HCT116 (cell line): ENCODE measurements around the gene CLEC10A. TPM values are rescaled to one million over a fixed set of nuclear protein-coding genes. Genes with fewer than 3 reads are reported as not detected.

Experiments
- ATAC-seq: fragments of 200-7000 bp; cut with Tn5 transposase; 2 replicates; pipeline ENCODE4 v1.9.1; 2020; ENCODE audit warnings: mild to moderate bottlenecking, moderate library complexity
- BruUV-seq: library from RNA; stranded (reverse); fragments of 400-500 nt; replicated peaks from 2 replicates; lab custom pipeline; 2021; lab: Mats Ljungman, UMichigan
- CTCF ChIA-PET: fragments of 300-600 bp; sonication (Branson Sonifier 250); formaldehyde crosslinking; loops from one replicate; lab custom pipeline; 2021; ENCODE audit warnings: antibody characterized with exemption; lab: Charles Lee
- POLR2A ChIA-PET: fragments of 300-600, 350-600 bp; sonication (Branson Sonifier 250); formaldehyde crosslinking; loops from one replicate; lab custom pipeline; 2021; ENCODE audit warnings: antibody characterized with exemption; lab: Charles Lee
- RAD21 ChIA-PET, 2 experiments: fragments of 300-600 bp; sonication (Branson Sonifier 250); formaldehyde crosslinking; loops; one replicate each; lab custom pipeline; 2023; ENCODE audit warnings: low total read pairs in 2 of 2; ENCODE audit not compliant: uncharacterized antibody in 2 of 2, unreplicated experiment in 2 of 2, low non-redundant PET in 1 of 2; lab: Charles Lee
- DNase-seq: peaks from one replicate; pipeline ENCODE4 v3.0.0-alpha.2; 2010; ENCODE audit warnings: low read depth, low spot score
- H2AFZ ChIP-seq: fragments of 200-600 bp; shearing (Covaris generic), sonication (generic); 2 replicates; pipeline ENCODE4 v1.6.1; 2017; ENCODE audit warnings: low read depth, mixed run types, mixed read lengths, antibody characterized with exemption, low read length; ENCODE audit not compliant: poor library complexity, severe bottlenecking
- H3K27ac ChIP-seq: 2 replicates; pipeline ENCODE4 v1.5.1; 2012; ENCODE audit warnings: low read depth, low read length
- H3K27me3 ChIP-seq: fragments of 200-600 bp; sonication (generic); 2 replicates; pipeline ENCODE4 v1.6.1; 2016; ENCODE audit warnings: mixed run types, low read length, mixed read lengths; ENCODE audit not compliant: insufficient read depth
- H3K36me3 ChIP-seq, 2 experiments: fragments of 200-500 bp in 1 of 2; fragments of 200-600 bp in 1 of 2; sonication (Bioruptor generic) in 1 of 2; sonication (generic) in 1 of 2; 2 replicates each; pipeline versions ENCODE4 v1.5.1 to v1.6.1; 2014 to 2016; ENCODE audit warnings: low read length in 2 of 2, inconsistent platforms in 1 of 2, mixed read lengths in 1 of 2, mixed run types in 1 of 2; ENCODE audit not compliant: insufficient read depth in 2 of 2, control insufficient read depth in 1 of 2
- H3K4me1 ChIP-seq, 2 experiments: fragments of 200-600 bp in 1 of 2; sonication (generic) in 1 of 2; 2 replicates each; pipeline versions ENCODE4 v1.5.1 to v1.6.1; 2012 to 2017; ENCODE audit warnings: low read length in 2 of 2, inconsistent platforms in 1 of 2, mild to moderate bottlenecking in 1 of 2, mixed read lengths in 1 of 2, mixed run types in 1 of 2, moderate library complexity in 1 of 2; ENCODE audit not compliant: insufficient read depth in 2 of 2, control insufficient read depth in 1 of 2
- H3K4me2 ChIP-seq: fragments of 200-600 bp; sonication (generic); 2 replicates; pipeline ENCODE4 v1.6.1; 2017; ENCODE audit warnings: mixed run types, low read length, mixed read lengths
- H3K4me3 ChIP-seq, 2 experiments: fragments of 200-600 bp in 1 of 2; sonication (generic) in 1 of 2; replicated peaks in 1 of 2; 2 replicates each; pipeline ENCODE4 v1.5.1; 2011 to 2016; ENCODE audit warnings: low read length in 2 of 2, control low read depth in 1 of 2, low read depth in 1 of 2, mild to moderate bottlenecking in 1 of 2, mixed read lengths in 1 of 2, mixed run types in 1 of 2
- H3K79me2 ChIP-seq: fragments of 200-600 bp; sonication (generic); 2 replicates; pipeline ENCODE4 v1.6.1; 2017; ENCODE audit warnings: mild to moderate bottlenecking, mixed run types, low read length, moderate library complexity, mixed read lengths; ENCODE audit not compliant: insufficient read depth
- H3K9ac ChIP-seq: fragments of 200-600 bp; sonication (generic); 2 replicates; pipeline ENCODE4 v1.6.1; 2016; ENCODE audit warnings: low read length, mixed read lengths
- H3K9me2 ChIP-seq: fragments of 200-600 bp; sonication (generic), shearing (Covaris generic); 2 replicates; pipeline ENCODE4 v1.6.1; 2017; ENCODE audit warnings: mixed run types, mild to moderate bottlenecking, moderate library complexity; ENCODE audit not compliant: insufficient read depth
- H3K9me3 ChIP-seq, 2 experiments: fragments of 200-500 bp in 1 of 2; fragments of 200-600 bp in 1 of 2; sonication (Bioruptor generic) in 1 of 2; sonication (generic) in 1 of 2; 2 replicates each; pipeline ENCODE4 v1.6.1; 2014 to 2017; ENCODE audit warnings: low read length in 2 of 2, mixed read lengths in 2 of 2, inconsistent platforms in 1 of 2, low read depth in 1 of 2, mild to moderate bottlenecking in 1 of 2, mixed run types in 1 of 2, moderate library complexity in 1 of 2; ENCODE audit not compliant: control insufficient read depth in 1 of 2, insufficient read depth in 1 of 2
- H4K20me1 ChIP-seq: fragments of 200-600 bp; sonication (generic), shearing (Covaris generic); 2 replicates; pipeline ENCODE4 v1.6.1; 2017; ENCODE audit warnings: mixed run types, mild to moderate bottlenecking, moderate library complexity; ENCODE audit not compliant: insufficient read depth
- CBX3 ChIP-seq: IDR thresholded peaks from 2 replicates; pipeline ENCODE4 v1.6.1; 2012; ENCODE audit warnings: low read depth
- EGR1 ChIP-seq: IDR thresholded peaks from 2 replicates; pipeline ENCODE4 v1.6.1; 2012; ENCODE audit warnings: low read depth
- ELF1 ChIP-seq: IDR thresholded peaks from 2 replicates; pipeline ENCODE4 v1.6.1; 2012; ENCODE audit warnings: low read depth, borderline replicate concordance
- EZH2 ChIP-seq: fragments of 200-600 bp; sonication (generic); IDR thresholded peaks from 2 replicates; pipeline ENCODE4 v1.6.1; 2017; ENCODE audit warnings: antibody characterized with exemption, mixed run types
- EZH2phosphoT487 ChIP-seq: fragments of 200-600 bp; IDR thresholded peaks from 2 replicates; pipeline ENCODE4 v1.6.1; 2018; ENCODE audit warnings: antibody characterized with exemption, borderline replicate concordance
- FOSL1 ChIP-seq: IDR thresholded peaks from 2 replicates; pipeline ENCODE4 v1.6.1; 2012; ENCODE audit warnings: low read depth
- POLR2A ChIP-seq: IDR thresholded peaks from 2 replicates; pipeline ENCODE4 v1.7.0; 2011; ENCODE audit warnings: borderline replicate concordance; ENCODE audit not compliant: insufficient read depth, insufficient read length; ENCODE audit errors: extremely low read depth
- POLR2AphosphoS5 ChIP-seq: IDR thresholded peaks from 2 replicates; pipeline ENCODE4 v1.6.1; 2011; ENCODE audit warnings: mild to moderate bottlenecking, low read depth, low read length, moderate library complexity
- RAD21 ChIP-seq: IDR thresholded peaks from 2 replicates; pipeline ENCODE4 v1.6.1; 2012; ENCODE audit warnings: low read depth, mild to moderate bottlenecking
- SIN3A ChIP-seq: IDR thresholded peaks from 2 replicates; pipeline ENCODE4 v1.6.1; 2012; ENCODE audit warnings: low read depth
- TCF7L2 ChIP-seq: IDR thresholded peaks from 2 replicates; pipeline ENCODE4 v1.7.0; 2011; ENCODE audit warnings: borderline replicate concordance, inconsistent platforms; ENCODE audit not compliant: insufficient read depth, insufficient read length; ENCODE audit errors: extremely low read depth
- YY1 ChIP-seq: IDR thresholded peaks from 2 replicates; pipeline ENCODE4 v1.6.1; 2011; ENCODE audit warnings: low read length, low read depth, moderate library complexity, mild to moderate bottlenecking; ENCODE audit not compliant: insufficient replicate concordance; ENCODE audit errors: extremely low read depth
- ZFX ChIP-seq: fragments of 450-650 bp; IDR thresholded peaks from 2 replicates; pipeline ENCODE4 v1.6.1; 2017
- ZNF274 ChIP-seq: fragments of 200-500 bp; sonication (Bioruptor generic); IDR thresholded peaks from 2 replicates; pipeline ENCODE4 v1.6.1; 2014; ENCODE audit warnings: mild to moderate bottlenecking, low read depth, low read length, inconsistent platforms
- intact Hi-C: fragments of 100-400 bp; cut with micrococcal nuclease; formaldehyde crosslinking; loops from 2 replicates; pipeline ENCODE4 v1.10.0; 2022
- total RNA-seq: library from RNA; stranded (reverse); gene quantifications from one replicate; pipeline ENCODE4 v1.2.1, GENCODE V29; 2021; ENCODE audit not compliant: unreplicated experiment
- TF ChIP-seq, protein P1 (sequence below): IDR thresholded peaks from 2 replicates; pipeline ENCODE4 v1.6.1; 2012
- TF ChIP-seq, protein P2 (sequence below): IDR thresholded peaks from 2 replicates; pipeline ENCODE4 v1.6.1; 2012
- TF ChIP-seq, protein P3 (sequence below), 3 experiments: fragments of 200-600 bp in 1 of 3; sonication (generic) in 1 of 3; IDR thresholded peaks in 2 of 3; conservative IDR thresholded peaks in 1 of 3; 2 replicates each; pipeline ENCODE4 v1.5.1; 2012 to 2017; ENCODE audit warnings: low read depth in 2 of 3, low read length in 2 of 3, antibody characterized with exemption in 1 of 3, borderline replicate concordance in 1 of 3, control low read depth in 1 of 3, mild to moderate bottlenecking in 1 of 3, mixed read lengths in 1 of 3, mixed run types in 1 of 3, moderate library complexity in 1 of 3; ENCODE audit not compliant: insufficient read depth in 1 of 3
- TF ChIP-seq, protein P4 (sequence below): IDR thresholded peaks from 2 replicates; pipeline ENCODE4 v1.6.1; 2012; ENCODE audit warnings: low read depth

CLEC10A gene
- total RNA-seq, 1 experiment from 2014 or later: not detected

DNA sequence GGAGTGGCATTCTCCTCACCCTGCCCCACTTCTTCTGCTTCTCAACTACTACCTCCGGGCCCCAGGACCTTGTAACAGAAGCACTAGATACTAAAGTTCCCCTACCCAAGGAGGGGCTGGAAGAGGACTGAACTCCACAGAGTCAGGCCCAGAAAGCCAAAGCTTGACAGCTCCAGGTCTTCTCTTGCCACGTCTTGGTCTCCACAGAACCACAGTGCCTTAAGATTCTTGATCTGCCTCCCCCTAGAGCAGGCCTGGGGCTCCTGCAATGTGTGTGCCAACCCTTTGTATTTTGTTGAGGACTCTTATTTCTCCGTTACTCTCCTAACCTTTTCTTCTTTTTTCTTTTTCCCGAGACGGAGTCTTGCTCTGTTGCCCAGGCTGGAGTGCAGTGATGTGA, 40.2 kb downstream of the CLEC10A start:
- ChIA-PET POLR2A (no interaction called here), RAD21 (no interaction called here), CTCF (no interaction called here)
- TF ChIP-seq FOSL1 (no peak), SIN3A (no peak), POLR2AphosphoS5 (no peak), RAD21 (no peak), EZH2phosphoT487 (no peak), CBX3 (no peak), ZFX (no peak), TCF7L2 (no peak), EZH2 (no peak), EGR1 (no peak), YY1 (no peak), POLR2A (no peak), ZNF274 (no peak), ELF1 (no peak)
- TF ChIP-seq, protein P1, sequence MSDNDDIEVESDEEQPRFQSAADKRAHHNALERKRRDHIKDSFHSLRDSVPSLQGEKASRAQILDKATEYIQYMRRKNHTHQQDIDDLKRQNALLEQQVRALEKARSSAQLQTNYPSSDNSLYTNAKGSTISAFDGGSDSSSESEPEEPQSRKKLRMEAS: no peak
- TF ChIP-seq, protein P2, sequence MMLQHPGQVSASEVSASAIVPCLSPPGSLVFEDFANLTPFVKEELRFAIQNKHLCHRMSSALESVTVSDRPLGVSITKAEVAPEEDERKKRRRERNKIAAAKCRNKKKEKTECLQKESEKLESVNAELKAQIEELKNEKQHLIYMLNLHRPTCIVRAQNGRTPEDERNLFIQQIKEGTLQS: no peak
- TF ChIP-seq, protein P3, sequence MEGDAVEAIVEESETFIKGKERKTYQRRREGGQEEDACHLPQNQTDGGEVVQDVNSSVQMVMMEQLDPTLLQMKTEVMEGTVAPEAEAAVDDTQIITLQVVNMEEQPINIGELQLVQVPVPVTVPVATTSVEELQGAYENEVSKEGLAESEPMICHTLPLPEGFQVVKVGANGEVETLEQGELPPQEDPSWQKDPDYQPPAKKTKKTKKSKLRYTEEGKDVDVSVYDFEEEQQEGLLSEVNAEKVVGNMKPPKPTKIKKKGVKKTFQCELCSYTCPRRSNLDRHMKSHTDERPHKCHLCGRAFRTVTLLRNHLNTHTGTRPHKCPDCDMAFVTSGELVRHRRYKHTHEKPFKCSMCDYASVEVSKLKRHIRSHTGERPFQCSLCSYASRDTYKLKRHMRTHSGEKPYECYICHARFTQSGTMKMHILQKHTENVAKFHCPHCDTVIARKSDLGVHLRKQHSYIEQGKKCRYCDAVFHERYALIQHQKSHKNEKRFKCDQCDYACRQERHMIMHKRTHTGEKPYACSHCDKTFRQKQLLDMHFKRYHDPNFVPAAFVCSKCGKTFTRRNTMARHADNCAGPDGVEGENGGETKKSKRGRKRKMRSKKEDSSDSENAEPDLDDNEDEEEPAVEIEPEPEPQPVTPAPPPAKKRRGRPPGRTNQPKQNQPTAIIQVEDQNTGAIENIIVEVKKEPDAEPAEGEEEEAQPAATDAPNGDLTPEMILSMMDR (IDR thresholded peaks at IDR 0.05 in 2 of 3, conservative IDR thresholded peaks at IDR 0.05 in 1 of 3; ENCODE audit: borderline replicate concordance in 1 of 3, insufficient read depth in 1 of 3, low read depth in 2 of 3, low read length in 2 of 3): no peak
- TF ChIP-seq, protein P4, sequence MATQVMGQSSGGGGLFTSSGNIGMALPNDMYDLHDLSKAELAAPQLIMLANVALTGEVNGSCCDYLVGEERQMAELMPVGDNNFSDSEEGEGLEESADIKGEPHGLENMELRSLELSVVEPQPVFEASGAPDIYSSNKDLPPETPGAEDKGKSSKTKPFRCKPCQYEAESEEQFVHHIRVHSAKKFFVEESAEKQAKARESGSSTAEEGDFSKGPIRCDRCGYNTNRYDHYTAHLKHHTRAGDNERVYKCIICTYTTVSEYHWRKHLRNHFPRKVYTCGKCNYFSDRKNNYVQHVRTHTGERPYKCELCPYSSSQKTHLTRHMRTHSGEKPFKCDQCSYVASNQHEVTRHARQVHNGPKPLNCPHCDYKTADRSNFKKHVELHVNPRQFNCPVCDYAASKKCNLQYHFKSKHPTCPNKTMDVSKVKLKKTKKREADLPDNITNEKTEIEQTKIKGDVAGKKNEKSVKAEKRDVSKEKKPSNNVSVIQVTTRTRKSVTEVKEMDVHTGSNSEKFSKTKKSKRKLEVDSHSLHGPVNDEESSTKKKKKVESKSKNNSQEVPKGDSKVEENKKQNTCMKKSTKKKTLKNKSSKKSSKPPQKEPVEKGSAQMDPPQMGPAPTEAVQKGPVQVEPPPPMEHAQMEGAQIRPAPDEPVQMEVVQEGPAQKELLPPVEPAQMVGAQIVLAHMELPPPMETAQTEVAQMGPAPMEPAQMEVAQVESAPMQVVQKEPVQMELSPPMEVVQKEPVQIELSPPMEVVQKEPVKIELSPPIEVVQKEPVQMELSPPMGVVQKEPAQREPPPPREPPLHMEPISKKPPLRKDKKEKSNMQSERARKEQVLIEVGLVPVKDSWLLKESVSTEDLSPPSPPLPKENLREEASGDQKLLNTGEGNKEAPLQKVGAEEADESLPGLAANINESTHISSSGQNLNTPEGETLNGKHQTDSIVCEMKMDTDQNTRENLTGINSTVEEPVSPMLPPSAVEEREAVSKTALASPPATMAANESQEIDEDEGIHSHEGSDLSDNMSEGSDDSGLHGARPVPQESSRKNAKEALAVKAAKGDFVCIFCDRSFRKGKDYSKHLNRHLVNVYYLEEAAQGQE: no peak
- Histone ChIP-seq H3K36me3 (no peaks in the 10 kb centered on the region), H3K4me3 (no peak overlapping the region), H2AFZ (no peak overlapping the region), H3K9me2 (no peaks in the 10 kb centered on the region), H3K79me2 (0 out of 2 replicates have a peak, but pooled peaks cover 4% of the 10 kb centered on the region), H3K4me2 (no peak overlapping the region), H3K27ac (no peak overlapping the region), H3K4me1 (peaks cover 2 to 16% of the 10 kb centered on the region in 2 experiments), H3K9ac (no peak overlapping the region), H3K9me3 (no peaks in the 10 kb centered on the region), H3K27me3 (no peaks in the 10 kb centered on the region), H4K20me1 (no peaks in the 10 kb centered on the region)
- DNase-seq (no peak), ATAC-seq (no peak)
- no TSS peak for BruUV-seq
- intact Hi-C loops: no loop called here
